SK-N-SH treated with all-trans-retinoic acid at 6 μM for 48 hours (cell line): ENCODE data around the gene XRCC1.

Experiments used
- ESRRG ChIP-seq: fragments of 250-450 bp; sonication (Bioruptor Pico); IDR thresholded peaks from 2 replicates; pipeline ENCODE4 v1.6.1; 2021; ENCODE audit warnings: mild to moderate bottlenecking
- OSR1 ChIP-seq: fragments of 250-450 bp; sonication (Bioruptor Pico); IDR thresholded peaks from 2 replicates; pipeline ENCODE4 v1.8.0; 2022; ENCODE audit warnings: moderate library complexity, mild to moderate bottlenecking, inconsistent platforms
- TOX ChIP-seq: fragments of 250-450 bp; sonication (Bioruptor Pico); IDR thresholded peaks from 2 replicates; pipeline ENCODE4 v1.8.0; 2021; ENCODE audit warnings: mild to moderate bottlenecking, moderate library complexity, borderline replicate concordance
- ZNF565 ChIP-seq: fragments of 450-650 bp; formaldehyde crosslinking; conservative IDR thresholded peaks from 2 replicates; pipeline ENCODE4 v1.5.0; 2020; ENCODE audit warnings: low read depth, mild to moderate bottlenecking, moderate library complexity
- ZNF8 ChIP-seq: fragments of 450-650 bp; formaldehyde crosslinking; IDR thresholded peaks from 2 replicates; pipeline ENCODE4 v1.5.0; 2020; ENCODE audit warnings: mild to moderate bottlenecking, moderate library complexity
- TF ChIP-seq, protein P1 (sequence below): fragments of 250-450 bp; sonication (Bioruptor Pico); IDR thresholded peaks from 2 replicates; pipeline ENCODE4 v1.5.1; 2020; ENCODE audit warnings: low read depth, mild to moderate bottlenecking, moderate library complexity

- TF ChIP-seq OSR1 (CRISPR knock-in tag) (no peak), ZNF565 (CRISPR knock-in tag) (no peak), ESRRG (CRISPR knock-in tag) (no peak), TOX (no peak), ZNF8 (CRISPR knock-in tag) (no peak)
- TF ChIP-seq, protein P1, sequence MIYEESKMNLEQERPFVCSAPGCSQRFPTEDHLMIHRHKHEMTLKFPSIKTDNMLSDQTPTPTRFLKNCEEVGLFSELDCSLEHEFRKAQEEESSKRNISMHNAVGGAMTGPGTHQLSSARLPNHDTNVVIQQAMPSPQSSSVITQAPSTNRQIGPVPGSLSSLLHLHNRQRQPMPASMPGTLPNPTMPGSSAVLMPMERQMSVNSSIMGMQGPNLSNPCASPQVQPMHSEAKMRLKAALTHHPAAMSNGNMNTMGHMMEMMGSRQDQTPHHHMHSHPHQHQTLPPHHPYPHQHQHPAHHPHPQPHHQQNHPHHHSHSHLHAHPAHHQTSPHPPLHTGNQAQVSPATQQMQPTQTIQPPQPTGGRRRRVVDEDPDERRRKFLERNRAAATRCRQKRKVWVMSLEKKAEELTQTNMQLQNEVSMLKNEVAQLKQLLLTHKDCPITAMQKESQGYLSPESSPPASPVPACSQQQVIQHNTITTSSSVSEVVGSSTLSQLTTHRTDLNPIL: no peak
Measured at GRCh38 chr19:43534816-43535761, 40.2 kb downstream of the XRCC1 start.
